CD1c-positive myeloid dendritic cell (primary cell): ENCODE measurements around the gene LGALS12.

ENCODE experiments used
- DNase-seq: peaks from one replicate; pipeline ENCODE4 v3.0.0-alpha.2; 2016; ENCODE audit errors: extremely low spot score

Gene LGALS12

GRCh38 chr11:63505857-63506528, at the start of gene LGALS12:
Gene LGALS12, plus strand, starts transcription at chr11:63506084. Its CDS starts 375 bp downstream, at chr11:63506459.
- DNase-seq, result peak; percentile 45

GRCh38 chr11:63459586-63459985, 46.3 kb upstream of the LGALS12 start:
- no peak for DNase-seq

- DNase-seq, result peak; percentile 71
These were observed 43.7 kb upstream of the LGALS12 start for GRCh38 chr11:63462137-63462536.

DNA sequence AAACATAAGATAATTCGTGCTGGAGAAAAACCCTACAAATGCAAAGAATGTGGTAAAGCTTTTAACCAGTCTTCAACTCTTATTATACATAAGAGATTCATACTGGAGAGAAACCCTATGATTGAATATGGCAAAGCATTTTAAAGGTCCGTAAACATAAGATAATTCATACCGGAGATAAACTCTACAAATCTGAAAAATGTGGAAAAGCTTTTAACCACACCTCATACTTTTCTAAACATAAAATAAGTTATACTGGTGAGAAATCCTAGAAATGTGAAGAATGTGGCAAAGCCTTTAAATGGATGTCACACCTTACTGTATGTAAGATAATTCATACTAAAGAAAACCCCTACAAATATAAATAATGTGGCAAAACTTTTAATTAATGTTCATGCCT, 35.6 kb upstream of the LGALS12 start:
- no peak for DNase-seq

DNA sequence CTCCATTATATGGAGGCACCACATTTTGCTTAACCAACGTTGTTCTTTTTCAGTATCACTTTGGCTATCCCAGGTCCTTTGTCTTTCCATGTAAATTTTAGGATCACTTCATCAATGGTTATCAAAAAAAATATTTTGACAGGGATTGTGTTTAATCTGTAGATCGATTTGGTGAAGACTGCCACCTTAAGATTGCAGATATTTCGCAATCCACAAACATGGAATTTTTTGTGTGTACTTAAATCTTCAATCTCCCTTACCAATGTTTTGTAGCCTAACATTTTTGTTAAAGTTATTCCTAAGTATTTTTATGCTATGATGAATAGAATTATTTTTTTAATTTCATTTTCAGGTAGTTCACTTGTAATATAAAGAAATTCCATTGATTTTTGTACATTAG, 33.5 kb upstream of the LGALS12 start:
- DNase-seq, result no peak

GRCh38 chr11:63476618-63477017, 29.3 kb upstream of the LGALS12 start:
- DNase-seq, result no peak

- DNase-seq, result peak; percentile 75
These were observed 27.0 kb upstream of the LGALS12 start for GRCh38 chr11:63478896-63479295.

DNA sequence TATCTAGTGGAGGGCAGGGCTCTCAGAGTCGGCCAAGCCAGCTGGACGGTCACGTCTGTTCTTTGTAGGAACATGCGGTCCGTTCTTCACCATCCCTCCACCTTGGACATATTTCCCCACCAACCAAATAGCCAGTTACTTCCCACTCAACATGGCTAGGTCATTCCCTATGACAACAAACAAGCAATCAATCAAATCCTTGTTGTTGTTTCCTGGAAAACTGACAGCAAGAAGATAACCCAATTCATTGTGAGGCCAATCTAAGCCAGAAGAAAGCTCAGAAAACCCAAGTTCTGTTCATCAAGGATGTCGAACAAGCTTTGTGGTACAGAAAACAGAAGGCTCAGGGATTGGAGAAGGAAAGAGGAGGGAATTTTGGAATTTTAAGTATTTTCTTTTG, 25.8 kb upstream of the LGALS12 start:
- DNase-seq, result no peak

- DNase-seq, result no peak
These were observed 20.1 kb upstream of the LGALS12 start for GRCh38 chr11:63485777-63486176.

DNA sequence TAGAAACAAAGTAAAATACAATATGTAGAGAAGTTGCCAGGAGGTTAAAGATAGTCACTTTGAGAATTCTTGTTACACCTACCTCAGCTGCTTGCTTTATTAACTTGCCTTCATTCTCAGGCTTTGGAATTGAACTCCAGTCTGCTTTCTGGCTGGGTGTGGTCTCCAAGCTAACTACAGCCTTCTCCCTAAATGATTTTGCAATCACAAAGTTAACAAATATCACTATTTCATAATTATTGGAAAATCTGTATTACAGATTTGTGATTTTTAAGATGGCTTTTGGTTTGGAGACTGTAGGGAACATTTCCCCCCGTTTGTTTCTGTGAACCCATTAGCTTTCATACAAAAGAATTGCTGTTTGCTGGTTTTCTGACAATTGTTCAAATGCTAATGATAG, 17.1 kb upstream of the LGALS12 start:
- no peak for DNase-seq

DNA sequence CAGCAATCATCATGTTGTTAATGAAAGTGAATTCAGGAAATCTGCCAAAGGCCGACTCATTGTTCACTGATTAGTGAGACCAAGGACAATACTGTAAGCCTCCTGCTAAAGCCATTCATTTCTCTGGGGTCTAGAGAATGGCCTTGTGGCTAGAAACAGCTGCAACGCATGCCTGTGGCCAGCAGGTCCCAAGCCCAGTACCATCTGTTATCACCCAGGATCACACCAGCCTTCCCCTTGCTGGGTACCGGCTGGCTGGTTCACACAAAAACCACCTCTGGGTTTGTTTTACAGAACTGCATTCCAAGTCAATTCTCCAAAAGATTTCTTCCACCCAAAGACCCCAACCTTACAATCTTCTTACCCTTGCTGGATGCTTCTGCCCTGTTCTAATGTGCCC, 16.0 kb upstream of the LGALS12 start:
- DNase-seq, result no peak

- DNase-seq, result peak; percentile 25
These were observed 15.2 kb upstream of the LGALS12 start, which contains the start of gene PLAAT5 for GRCh38 chr11:63490551-63491239. Gene PLAAT5, minus strand, starts transcription at chr11:63491167. Its CDS starts 133 bp downstream, at chr11:63491034.

GRCh38 chr11:63491240-63491587, 14.7 kb upstream of the LGALS12 start:
- DNase-seq, result no peak

DNA sequence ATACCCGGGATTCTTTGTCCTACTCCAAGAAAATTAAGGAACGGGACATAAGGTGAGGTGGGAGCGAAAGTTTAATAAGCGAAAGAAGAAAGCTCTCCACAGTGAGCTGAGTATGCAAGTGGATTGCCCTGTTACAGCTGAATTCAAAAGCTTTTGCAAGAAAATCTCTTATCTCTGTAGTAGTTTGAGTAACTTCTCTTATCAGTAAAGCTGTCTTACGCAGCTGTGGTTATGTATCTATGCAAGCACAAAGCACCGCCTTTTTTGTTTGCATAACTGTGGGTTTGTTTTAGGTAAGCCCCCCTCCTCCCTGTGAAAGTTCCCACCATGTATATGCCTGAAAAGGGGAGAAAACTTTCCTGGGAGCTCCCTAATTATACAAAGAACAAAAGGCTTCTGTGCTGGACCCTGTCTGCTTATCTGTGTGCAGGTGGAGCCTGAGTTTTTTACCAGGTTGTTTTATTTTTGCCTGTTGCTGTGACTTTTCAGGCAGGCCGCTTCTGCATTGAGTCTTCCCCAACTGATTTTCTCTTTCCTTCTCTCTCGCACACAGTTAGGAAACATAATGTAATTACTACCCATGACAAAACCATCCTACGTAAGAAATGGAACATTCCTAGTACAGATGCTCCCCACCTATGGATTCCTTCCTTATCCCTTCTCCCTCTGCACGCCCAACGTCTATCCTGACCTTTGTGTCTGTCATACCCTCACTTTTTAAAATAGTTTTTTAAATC, 14.1 kb upstream of the LGALS12 start:
- DNase-seq, result no peak

- DNase-seq, result no peak
These were observed 13.4 kb upstream of the LGALS12 start for GRCh38 chr11:63492441-63492840.

GRCh38 chr11:63493127-63493526, 12.8 kb upstream of the LGALS12 start:
- DNase-seq, result no peak

DNA sequence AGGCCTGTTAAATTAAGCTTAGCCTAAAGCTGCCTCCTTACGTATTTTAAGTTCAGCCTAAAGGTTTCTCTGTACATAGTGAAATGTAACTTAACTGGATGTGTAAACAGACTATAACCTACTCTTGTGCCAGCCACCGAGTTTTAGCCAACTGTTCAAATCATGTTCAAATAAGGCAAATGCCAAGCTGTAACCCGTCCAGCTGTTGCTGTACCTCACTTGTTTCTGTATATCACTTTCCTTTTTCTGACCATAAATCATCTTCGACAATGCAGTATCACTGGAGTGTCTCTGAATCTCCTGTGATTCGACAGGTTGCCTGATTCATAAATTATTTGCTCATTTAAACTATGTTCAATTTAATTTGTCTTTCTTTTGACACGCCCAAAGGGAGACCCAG, 10.9 kb upstream of the LGALS12 start:
- DNase-seq, result no peak

- no peak for DNase-seq
These were observed 6.0 kb upstream of the LGALS12 start for GRCh38 chr11:63499874-63500273.

DNA sequence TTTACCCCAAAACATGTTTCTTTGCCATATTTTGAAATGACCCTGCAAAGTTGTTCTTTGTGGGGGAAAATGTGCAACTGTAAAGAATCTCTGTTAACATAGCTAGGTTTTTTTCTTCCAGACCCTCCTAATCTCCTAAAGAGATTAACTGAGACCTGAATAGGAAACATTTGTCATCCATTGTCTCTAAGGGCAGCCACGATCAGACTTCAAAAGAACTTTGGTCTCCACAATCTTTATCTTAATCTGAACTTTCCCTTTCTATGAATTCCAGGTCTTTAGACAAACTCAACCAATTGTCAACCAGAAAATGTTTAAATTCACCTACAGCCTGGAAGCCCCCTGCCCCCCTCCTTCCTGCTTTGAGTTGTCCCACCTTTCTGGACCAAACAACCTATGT, 4.6 kb upstream of the LGALS12 start:
- no peak for DNase-seq

- no peak for DNase-seq
These were observed 3.5 kb upstream of the LGALS12 start for GRCh38 chr11:63502252-63502820.

DNA sequence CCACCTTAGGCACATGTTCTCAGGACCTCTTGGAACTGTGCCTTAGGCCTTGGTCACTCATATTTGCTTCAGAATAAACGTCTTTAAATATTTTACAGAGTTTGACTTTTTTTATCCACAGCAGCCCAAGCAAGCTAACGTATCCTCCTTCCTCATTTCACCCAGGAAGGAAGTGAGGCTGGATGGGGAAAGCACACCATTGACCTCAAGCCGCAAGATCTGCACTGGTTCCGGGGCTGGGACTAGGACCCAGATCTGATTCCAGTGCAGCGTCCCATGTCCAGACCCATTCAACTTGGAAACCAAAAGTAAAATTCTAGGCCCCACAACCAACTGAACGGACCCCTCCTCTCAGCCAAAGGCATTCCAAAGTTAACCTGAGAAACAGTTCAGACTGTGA, 2.4 kb upstream of the LGALS12 start:
- DNase-seq, result peak; percentile 68

GRCh38 chr11:63504054-63504453, 1.8 kb upstream of the LGALS12 start:
- DNase-seq, result no peak
